A673 (cell line): Measurements from ENCODE around the gene DEDD. TPM values are rescaled to one million over a fixed set of nuclear protein-coding genes. Genes with fewer than 3 reads are reported as not detected.

Experiments
- BruUV-seq: library from RNA; stranded (reverse); fragments of 400-500 nt; replicated peaks from 2 replicates; lab custom pipeline; 2021; lab: Mats Ljungman, UMichigan
- CTCF ChIA-PET: fragments of 300-600 bp; sonication (Branson Sonifier 250); formaldehyde crosslinking; loops from one replicate; lab custom pipeline; 2022; ENCODE audit warnings: antibody characterized with exemption; lab: Charles Lee
- POLR2A ChIA-PET: fragments of 300-600 bp; sonication (Branson Sonifier 250); formaldehyde crosslinking; loops from one replicate; lab custom pipeline; 2022; ENCODE audit warnings: antibody characterized with exemption; ENCODE audit not compliant: low non-redundant PET; lab: Charles Lee
- DNase-seq: peaks from one replicate; pipeline ENCODE4 v3.0.0-alpha.2; 2015; ENCODE audit warnings: low spot score
- H3K27ac ChIP-seq: fragments of 200-600 bp; sonication (generic); 2 replicates; pipeline ENCODE4 v1.5.1; 2016; ENCODE audit warnings: mixed run types, low read depth, mild to moderate bottlenecking, mixed read lengths, antibody characterized with exemption, low read length; ENCODE audit not compliant: poor library complexity, severe bottlenecking
- H3K27me3 ChIP-seq: fragments of 200-600 bp; sonication (generic); replicated peaks from 2 replicates; pipeline ENCODE4 v1.6.1; 2017; ENCODE audit warnings: mixed run types, low read depth, mild to moderate bottlenecking, mixed read lengths, antibody characterized with exemption, low read length; ENCODE audit not compliant: insufficient read depth, poor library complexity
- H3K36me3 ChIP-seq: fragments of 200-600 bp; sonication (generic); 2 replicates; pipeline ENCODE4 v1.6.1; 2016; ENCODE audit warnings: mixed run types, mild to moderate bottlenecking, mixed read lengths, antibody characterized with exemption, low read length; ENCODE audit not compliant: insufficient read depth, poor library complexity, severe bottlenecking
- H3K4me1 ChIP-seq: fragments of 200-600 bp; sonication (generic); 2 replicates; pipeline ENCODE4 v1.6.1; 2017; ENCODE audit warnings: mixed run types, mild to moderate bottlenecking, mixed read lengths, antibody characterized with exemption, low read length; ENCODE audit not compliant: insufficient read depth, poor library complexity, severe bottlenecking
- H3K4me3 ChIP-seq: fragments of 200-600 bp; sonication (generic); 2 replicates; pipeline ENCODE4 v1.5.1; 2016; ENCODE audit warnings: low read depth, mixed run types, mild to moderate bottlenecking, mixed read lengths, low read length; ENCODE audit not compliant: poor library complexity, severe bottlenecking
- H3K9me3 ChIP-seq: fragments of 200-600 bp; sonication (generic); 2 replicates; pipeline ENCODE4 v1.6.1; 2016; ENCODE audit warnings: mixed run types, low read depth, mild to moderate bottlenecking, mixed read lengths, antibody characterized with exemption, low read length; ENCODE audit not compliant: poor library complexity, severe bottlenecking
- EZH2 ChIP-seq: fragments of 200-600 bp; sonication (generic); IDR thresholded peaks from 2 replicates; pipeline ENCODE4 v1.6.1; 2017; ENCODE audit warnings: borderline replicate concordance, low read depth, mild to moderate bottlenecking, mixed read lengths, antibody characterized with exemption, low read length; ENCODE audit not compliant: poor library complexity, severe bottlenecking
- intact Hi-C: fragments of 100-400 bp; cut with micrococcal nuclease; formaldehyde crosslinking; loops from one replicate; pipeline ENCODE4 v1.10.0; 2022; ENCODE audit not compliant: unreplicated experiment
- total RNA-seq: library from RNA; stranded (reverse); gene quantifications from 2 replicates; pipeline ENCODE4 v1.2.3, GENCODE V29; 2021
- TF ChIP-seq, protein P1 (sequence below): fragments of 300-800, 200-600 bp; sonication (generic); conservative IDR thresholded peaks from 2 replicates; pipeline ENCODE4 v1.5.1; 2017; ENCODE audit warnings: low read depth, mild to moderate bottlenecking, antibody characterized with exemption, low read length, moderate library complexity, mixed read lengths

Gene DEDD
- total RNA-seq, 1 experiment from 2014 or later = 54.6 TPM

DNA sequence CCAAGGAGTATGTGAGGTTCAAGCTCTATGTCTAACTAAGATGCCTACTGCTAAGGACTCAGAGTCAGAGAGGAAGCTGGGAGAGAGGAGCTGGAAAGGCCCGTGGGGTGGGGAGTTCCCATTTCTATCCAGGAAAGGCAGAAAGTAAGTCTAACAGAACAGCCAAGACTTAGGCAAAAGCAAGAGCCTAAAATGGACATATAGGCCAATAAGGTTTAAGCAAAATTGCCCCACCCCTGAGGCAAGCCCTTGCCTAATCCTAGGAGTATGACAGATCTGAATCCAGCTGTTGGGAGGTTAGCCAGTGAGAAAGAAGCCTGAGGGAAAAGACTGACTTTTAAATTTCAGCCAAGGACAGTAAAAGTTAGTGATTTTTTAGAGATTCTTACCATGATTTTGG, 35.9 kb downstream of the DEDD start:
- Histone ChIP-seq H3K27ac (no peak overlapping the region), H3K36me3 (peaks cover 14% of the 10 kb centered on the region), H3K4me1 (no peaks in the 10 kb centered on the region), H3K4me3 (no peak overlapping the region), H3K9me3 (no peaks in the 10 kb centered on the region), H3K27me3 (peaks cover 3% of the 10 kb centered on the region)
- DNase-seq = no peak
- POLR2A ChIA-PET = no interaction called here
- intact Hi-C loops = loop anchor here (10.0 kb wide), 1 partner anchor 372 kb away; no protein-coding TSS in a partner anchor
- no peak for TF ChIP-seq EZH2
- TF ChIP-seq, protein P1, sequence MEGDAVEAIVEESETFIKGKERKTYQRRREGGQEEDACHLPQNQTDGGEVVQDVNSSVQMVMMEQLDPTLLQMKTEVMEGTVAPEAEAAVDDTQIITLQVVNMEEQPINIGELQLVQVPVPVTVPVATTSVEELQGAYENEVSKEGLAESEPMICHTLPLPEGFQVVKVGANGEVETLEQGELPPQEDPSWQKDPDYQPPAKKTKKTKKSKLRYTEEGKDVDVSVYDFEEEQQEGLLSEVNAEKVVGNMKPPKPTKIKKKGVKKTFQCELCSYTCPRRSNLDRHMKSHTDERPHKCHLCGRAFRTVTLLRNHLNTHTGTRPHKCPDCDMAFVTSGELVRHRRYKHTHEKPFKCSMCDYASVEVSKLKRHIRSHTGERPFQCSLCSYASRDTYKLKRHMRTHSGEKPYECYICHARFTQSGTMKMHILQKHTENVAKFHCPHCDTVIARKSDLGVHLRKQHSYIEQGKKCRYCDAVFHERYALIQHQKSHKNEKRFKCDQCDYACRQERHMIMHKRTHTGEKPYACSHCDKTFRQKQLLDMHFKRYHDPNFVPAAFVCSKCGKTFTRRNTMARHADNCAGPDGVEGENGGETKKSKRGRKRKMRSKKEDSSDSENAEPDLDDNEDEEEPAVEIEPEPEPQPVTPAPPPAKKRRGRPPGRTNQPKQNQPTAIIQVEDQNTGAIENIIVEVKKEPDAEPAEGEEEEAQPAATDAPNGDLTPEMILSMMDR = no peak
- BruUV-seq = no TSS peak
- CTCF ChIA-PET = no interaction called here

DNA sequence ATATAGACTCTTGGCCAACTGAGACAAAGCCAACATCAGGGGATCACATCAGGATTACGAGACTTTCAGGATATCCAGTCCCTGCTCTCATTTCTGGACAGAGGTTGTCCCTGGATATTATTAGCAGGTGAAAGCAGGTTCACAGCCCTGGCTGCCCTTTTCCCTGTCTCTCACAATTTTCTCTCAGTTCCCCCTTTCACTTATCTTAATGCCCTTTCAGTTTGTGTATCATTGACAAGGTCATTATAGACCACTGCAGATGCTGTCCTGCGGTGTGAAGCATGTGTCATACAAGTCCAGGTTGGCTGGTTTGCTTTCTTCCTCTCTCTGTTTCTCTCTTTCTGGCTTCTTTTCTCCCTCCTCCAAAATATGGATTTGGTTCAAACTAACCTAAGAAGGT, 36.5 kb downstream of the DEDD start:
- Histone ChIP-seq H3K4me3 (no peak overlapping the region), H3K27ac (no peak overlapping the region), H3K4me1 (no peaks in the 10 kb centered on the region), H3K36me3 (peaks cover 12% of the 10 kb centered on the region), H3K9me3 (no peaks in the 10 kb centered on the region), H3K27me3 (peaks cover 3% of the 10 kb centered on the region)
- ChIA-PET POLR2A (no interaction called here), CTCF (no interaction called here)
- no peak for DNase-seq
- TF ChIP-seq, protein P1 = no peak
- TF ChIP-seq EZH2 = no peak
- intact Hi-C loops = loop anchor here (10.0 kb wide), 1 partner anchor 371 kb away; no protein-coding TSS in a partner anchor
- BruUV-seq = no TSS peak

DNA sequence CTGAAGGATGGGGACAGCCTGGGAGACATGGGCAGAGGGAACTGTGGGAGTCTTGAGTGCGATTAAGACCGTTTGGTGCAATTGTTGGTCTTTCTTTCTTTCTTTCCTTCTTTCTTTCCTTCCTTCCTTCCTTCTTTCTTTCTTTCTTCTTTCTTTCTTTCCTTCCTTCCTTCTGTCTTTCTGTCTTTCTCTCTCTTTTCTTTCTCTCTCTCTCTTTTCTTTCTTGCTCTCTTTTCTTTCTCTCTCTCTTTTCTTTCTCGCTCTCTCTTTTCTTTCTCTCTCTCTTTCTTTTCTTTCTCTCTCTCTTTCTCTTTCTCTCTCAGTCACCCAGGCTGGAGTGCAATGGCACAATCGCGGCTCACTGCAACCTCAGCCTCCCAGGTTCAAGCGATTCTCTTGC, 37.2 kb downstream of the DEDD start:
- Histone ChIP-seq H3K27ac (no peak overlapping the region), H3K9me3 (no peaks in the 10 kb centered on the region), H3K36me3 (peaks cover 5% of the 10 kb centered on the region), H3K4me3 (no peak overlapping the region), H3K27me3 (peaks cover 3% of the 10 kb centered on the region), H3K4me1 (no peaks in the 10 kb centered on the region)
- POLR2A ChIA-PET = no interaction called here
- TF ChIP-seq, protein P1 = no peak
- no peak for TF ChIP-seq EZH2
- intact Hi-C loops = loop anchor here (10.0 kb wide), 1 partner anchor 370 kb away; no protein-coding TSS in a partner anchor
- no peak for DNase-seq
- CTCF ChIA-PET = no interaction called here
- BruUV-seq = no TSS peak
